Measurements from ENCODE around the gene MACROD2. TPM values are rescaled to one million over a fixed set of nuclear protein-coding genes. Genes with fewer than 3 reads are reported as not detected.

Gene MACROD2
- polyA plus RNA-seq, 1 donor (not counting 4 experiments of a cell fraction or from before 2014, with no cell fraction given) = 0.71 TPM

DNA sequence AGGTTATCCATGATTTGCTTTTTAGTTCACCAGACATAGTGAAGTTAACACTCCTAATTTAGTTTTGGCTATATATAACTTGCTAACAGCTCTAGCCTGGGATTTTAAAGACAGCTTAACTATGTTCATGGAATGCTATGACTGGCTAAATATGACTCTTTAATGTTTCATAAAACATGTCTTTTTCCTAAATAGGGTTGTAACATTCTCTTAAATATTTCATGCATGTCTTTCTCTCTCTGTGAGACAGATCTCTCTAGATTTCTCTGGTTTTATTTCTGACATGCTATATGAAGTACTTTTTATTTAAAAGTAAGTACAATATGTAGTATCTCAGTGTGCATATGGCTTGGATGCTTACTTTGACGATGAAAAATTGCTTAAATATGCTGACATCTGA lies 35.7 kb downstream of the MACROD2 start:
- no peak overlapping the region for H2AFZ ChIP-seq (ENCODE audit: control insufficient read depth, low read length)
- no peaks in the 10 kb centered on the region for H3K27me3 ChIP-seq (ENCODE audit: control insufficient read depth, extremely low read depth, insufficient read depth, low read length)
- no peaks in the 10 kb centered on the region for H3K4me1 ChIP-seq (ENCODE audit: control insufficient read depth, extremely low read depth, insufficient read depth, low read length)
- no peaks in the 10 kb centered on the region for H3K79me2 ChIP-seq (ENCODE audit: control insufficient read depth, insufficient read depth, low read length)
- no peak overlapping the region for H3K4me2 ChIP-seq (ENCODE audit: control insufficient read depth, extremely low read depth, insufficient read depth, low read depth, low read length)
- FAIRE-seq = no peak
- no peaks in the 10 kb centered on the region for H3K9me3 ChIP-seq (ENCODE audit: control insufficient read depth, low read depth, low read length)
- TF ChIP-seq EZH2 (IDR thresholded peaks at IDR 0.05; ENCODE audit: low read length) = no peak
- TF ChIP-seq, protein P1, sequence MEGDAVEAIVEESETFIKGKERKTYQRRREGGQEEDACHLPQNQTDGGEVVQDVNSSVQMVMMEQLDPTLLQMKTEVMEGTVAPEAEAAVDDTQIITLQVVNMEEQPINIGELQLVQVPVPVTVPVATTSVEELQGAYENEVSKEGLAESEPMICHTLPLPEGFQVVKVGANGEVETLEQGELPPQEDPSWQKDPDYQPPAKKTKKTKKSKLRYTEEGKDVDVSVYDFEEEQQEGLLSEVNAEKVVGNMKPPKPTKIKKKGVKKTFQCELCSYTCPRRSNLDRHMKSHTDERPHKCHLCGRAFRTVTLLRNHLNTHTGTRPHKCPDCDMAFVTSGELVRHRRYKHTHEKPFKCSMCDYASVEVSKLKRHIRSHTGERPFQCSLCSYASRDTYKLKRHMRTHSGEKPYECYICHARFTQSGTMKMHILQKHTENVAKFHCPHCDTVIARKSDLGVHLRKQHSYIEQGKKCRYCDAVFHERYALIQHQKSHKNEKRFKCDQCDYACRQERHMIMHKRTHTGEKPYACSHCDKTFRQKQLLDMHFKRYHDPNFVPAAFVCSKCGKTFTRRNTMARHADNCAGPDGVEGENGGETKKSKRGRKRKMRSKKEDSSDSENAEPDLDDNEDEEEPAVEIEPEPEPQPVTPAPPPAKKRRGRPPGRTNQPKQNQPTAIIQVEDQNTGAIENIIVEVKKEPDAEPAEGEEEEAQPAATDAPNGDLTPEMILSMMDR (optimal IDR thresholded peaks at IDR 0.05 in 1 of 3, IDR thresholded peaks at IDR 0.05 in 1 of 3, conservative IDR thresholded peaks at IDR 0.05 in 1 of 3; ENCODE audit: extremely low read depth in 1 of 3, insufficient read depth in 2 of 3, low read length in 3 of 3) = no peak
- no peak overlapping the region for H3K4me3 ChIP-seq (ENCODE audit: control insufficient read depth in 2 of 3, extremely low read depth in 1 of 3, insufficient read depth in 2 of 3, low read depth in 1 of 3, low read length in 3 of 3)
- no peaks in the 10 kb centered on the region for H4K20me1 ChIP-seq (ENCODE audit: control insufficient read depth, extremely low read depth, insufficient read depth, low read length)
- H3K27ac ChIP-seq (ENCODE audit: control insufficient read depth, insufficient read depth, low read length) = no peak overlapping the region
- H3K9ac ChIP-seq (ENCODE audit: control insufficient read depth, extremely low read depth, insufficient read depth, low read length) = no peak overlapping the region
- DNase-seq (ENCODE audit: low read depth, low spot score) = no peak
- H3K36me3 ChIP-seq (ENCODE audit: control insufficient read depth in 2 of 2, extremely low read depth in 1 of 2, insufficient read depth in 2 of 2, low read length in 2 of 2) = no peaks in the 10 kb centered on the region
- H3K9me1 ChIP-seq (ENCODE audit: control insufficient read depth, extremely low read depth, insufficient read depth, low read length) = no peaks in the 10 kb centered on the region
- dilution Hi-C loops (cut with MboI; ENCODE audit: extremely low pct_ligation_motif_present, low sequenced_read_pairs) = no loop called here

DNA sequence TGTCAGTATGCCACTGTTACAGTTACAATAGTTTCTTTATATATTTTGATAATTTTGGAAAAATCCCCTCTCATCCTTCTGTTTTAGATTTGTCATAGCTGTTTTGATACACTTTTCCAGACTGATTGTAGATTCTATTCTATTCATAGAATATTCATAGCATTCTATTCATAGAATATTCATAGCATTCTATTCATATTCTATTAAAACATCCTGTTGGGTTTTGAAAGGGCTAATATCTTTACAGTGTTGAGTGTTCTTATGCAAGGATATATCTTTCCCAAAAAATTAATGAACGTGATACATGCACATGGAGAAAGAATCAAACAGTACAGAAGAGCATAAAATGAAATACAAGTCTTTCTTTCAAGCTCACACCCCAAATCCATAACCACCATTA lies 38.0 kb downstream of the MACROD2 start:
- Histone ChIP-seq H3K27ac (ENCODE audit: control insufficient read depth, insufficient read depth, low read length) (no peak overlapping the region), H3K9me1 (ENCODE audit: control insufficient read depth, extremely low read depth, insufficient read depth, low read length) (no peaks in the 10 kb centered on the region), H3K27me3 (ENCODE audit: control insufficient read depth, extremely low read depth, insufficient read depth, low read length) (no peaks in the 10 kb centered on the region), H2AFZ (ENCODE audit: control insufficient read depth, low read length) (no peak overlapping the region), H3K9me3 (ENCODE audit: control insufficient read depth, low read depth, low read length) (no peaks in the 10 kb centered on the region), H3K79me2 (ENCODE audit: control insufficient read depth, insufficient read depth, low read length) (no peaks in the 10 kb centered on the region), H3K4me1 (ENCODE audit: control insufficient read depth, extremely low read depth, insufficient read depth, low read length) (no peaks in the 10 kb centered on the region), H3K36me3 (ENCODE audit: control insufficient read depth in 2 of 2, extremely low read depth in 1 of 2, insufficient read depth in 2 of 2, low read length in 2 of 2) (no peaks in the 10 kb centered on the region), H3K4me2 (ENCODE audit: control insufficient read depth, extremely low read depth, insufficient read depth, low read depth, low read length) (no peak overlapping the region), H3K4me3 (ENCODE audit: control insufficient read depth in 2 of 3, extremely low read depth in 1 of 3, insufficient read depth in 2 of 3, low read depth in 1 of 3, low read length in 3 of 3) (no peak overlapping the region), H3K9ac (ENCODE audit: control insufficient read depth, extremely low read depth, insufficient read depth, low read length) (no peak overlapping the region), H4K20me1 (ENCODE audit: control insufficient read depth, extremely low read depth, insufficient read depth, low read length) (no peaks in the 10 kb centered on the region)
- DNase-seq (ENCODE audit: low read depth, low spot score) (no peak), FAIRE-seq (no peak)
- dilution Hi-C loops (cut with MboI; ENCODE audit: extremely low pct_ligation_motif_present, low sequenced_read_pairs) = no loop called here
- no peak for TF ChIP-seq EZH2 (IDR thresholded peaks at IDR 0.05; ENCODE audit: low read length)
- TF ChIP-seq, protein P1 (optimal IDR thresholded peaks at IDR 0.05 in 1 of 3, IDR thresholded peaks at IDR 0.05 in 1 of 3, conservative IDR thresholded peaks at IDR 0.05 in 1 of 3; ENCODE audit: extremely low read depth in 1 of 3, insufficient read depth in 2 of 3, low read length in 3 of 3) = no peak
